ENCODE measurements around the gene CHD9.

Gene CHD9

GRCh38 chr16:53115773-53116172 is 61.0 kb downstream of the CHD9 start:
- Histone ChIP-seq H3K4me2 (ENCODE audit: low read depth, low read length, poor library complexity, severe bottlenecking) (no peak overlapping the region), H3K9me3 (ENCODE audit: insufficient read depth, low read length) (no peaks in the 10 kb centered on the region), H3K9me2 (replicated peaks; ENCODE audit: insufficient read depth, low read length) (no peaks in the 10 kb centered on the region), H3F3A (ENCODE audit: insufficient read depth) (0 out of 2 replicates have a peak, but pooled peaks cover 4% of the 10 kb centered on the region), H3K27ac (ENCODE audit: low read depth, low read length) (no peak overlapping the region), H4K20me1 (ENCODE audit: low read depth, low read length) (no peaks in the 10 kb centered on the region), H2AFZ (ENCODE audit: low read depth, low read length, severe bottlenecking) (no peak overlapping the region), H3K4me3 (ENCODE audit: insufficient read depth, low read length, poor library complexity, severe bottlenecking) (no peak overlapping the region), H3K27me3 (ENCODE audit: low read length) (no peaks in the 10 kb centered on the region), H3K36me3 (ENCODE audit: low read length) (no peaks in the 10 kb centered on the region), H3K9ac (ENCODE audit: low read length) (no peak overlapping the region), H3K79me2 (ENCODE audit: insufficient read depth, low read length) (peaks cover 9% of the 10 kb centered on the region; the same call in 1 of the 2 replicates)
- no peak for TF ChIP-seq CTCF (IDR thresholded peaks at IDR 0.05; ENCODE audit: insufficient read depth, low read length, poor library complexity, severe bottlenecking)
- no peak for TF ChIP-seq EZH2phosphoT487 (conservative IDR thresholded peaks at IDR 0.05; ENCODE audit: low read length)

GRCh38 chr16:53121043-53121620 is 66.3 kb downstream of the CHD9 start:
- Histone ChIP-seq H4K20me1 (ENCODE audit: low read depth, low read length) (peaks cover 2% of the 10 kb centered on the region; the same call in 1 of the 2 replicates), H3K79me2 (ENCODE audit: insufficient read depth, low read length) (peaks cover 2% of the 10 kb centered on the region; the same call in 1 of the 2 replicates), H3K9ac (ENCODE audit: low read length) (no peak overlapping the region)

GRCh38 chr16:53121661-53122060 is 66.9 kb downstream of the CHD9 start:
- H3K36me3 ChIP-seq (ENCODE audit: low read length), result no peaks in the 10 kb centered on the region
- no peak overlapping the region for H3K9ac ChIP-seq (ENCODE audit: low read length)
- H3K4me2 ChIP-seq (ENCODE audit: low read depth, low read length, poor library complexity, severe bottlenecking), result no peak overlapping the region
- H2AFZ ChIP-seq (ENCODE audit: low read depth, low read length, severe bottlenecking), result no peak overlapping the region
- peaks cover 3% of the 10 kb centered on the region; the same call in 1 of the 2 replicates for H4K20me1 ChIP-seq (ENCODE audit: low read depth, low read length)
- no peaks in the 10 kb centered on the region for H3K27me3 ChIP-seq (ENCODE audit: low read length)
- no peak overlapping the region; the same call in 1 of the 2 replicates for H3K27ac ChIP-seq (ENCODE audit: low read depth, low read length)
- H3K4me3 ChIP-seq (ENCODE audit: insufficient read depth, low read length, poor library complexity, severe bottlenecking), result no peak overlapping the region
- TF ChIP-seq EZH2phosphoT487 (conservative IDR thresholded peaks at IDR 0.05; ENCODE audit: low read length), result no peak
- no peak for TF ChIP-seq CTCF (IDR thresholded peaks at IDR 0.05; ENCODE audit: insufficient read depth, low read length, poor library complexity, severe bottlenecking)
- peaks cover 7% of the 10 kb centered on the region; the same call in 1 of the 2 replicates for H3F3A ChIP-seq (ENCODE audit: insufficient read depth)
- H3K9me2 ChIP-seq (replicated peaks; ENCODE audit: insufficient read depth, low read length), result no peaks in the 10 kb centered on the region
- no peaks in the 10 kb centered on the region for H3K9me3 ChIP-seq (ENCODE audit: insufficient read depth, low read length)
- H3K79me2 ChIP-seq (ENCODE audit: insufficient read depth, low read length), result no peaks in the 10 kb centered on the region

More at GRCh38 chr16:53121043-53121620, 66.3 kb downstream of the CHD9 start:
- Histone ChIP-seq H3K4me2 (ENCODE audit: low read depth, low read length, poor library complexity, severe bottlenecking) (no peak overlapping the region), H3K9me3 (ENCODE audit: insufficient read depth, low read length) (no peaks in the 10 kb centered on the region), H3K27me3 (ENCODE audit: low read length) (no peaks in the 10 kb centered on the region), H3F3A (ENCODE audit: insufficient read depth) (peaks cover 7% of the 10 kb centered on the region; the same call in 1 of the 2 replicates), H2AFZ (ENCODE audit: low read depth, low read length, severe bottlenecking) (no peak overlapping the region), H3K27ac (ENCODE audit: low read depth, low read length) (no peak overlapping the region; the same call in 1 of the 2 replicates), H3K9me2 (replicated peaks; ENCODE audit: insufficient read depth, low read length) (no peaks in the 10 kb centered on the region), H3K36me3 (ENCODE audit: low read length) (no peaks in the 10 kb centered on the region), H3K4me3 (ENCODE audit: insufficient read depth, low read length, poor library complexity, severe bottlenecking) (no peak overlapping the region)
- no peak for TF ChIP-seq CTCF (IDR thresholded peaks at IDR 0.05; ENCODE audit: insufficient read depth, low read length, poor library complexity, severe bottlenecking)
